Stimulated activated CD4-positive, alpha-beta T cell treated with anti-CD3 and anti-CD28 coated beads, Interleukin-2, amount 100 ng/mL, for 4 hours (primary cell): ENCODE measurements around the gene SERPINB12.

Source experiments
- DNase-seq: peaks from one replicate; pipeline ENCODE4 v3.0.0-alpha.2; 2020; ENCODE audit warnings: low read depth

The SERPINB12 gene

DNA sequence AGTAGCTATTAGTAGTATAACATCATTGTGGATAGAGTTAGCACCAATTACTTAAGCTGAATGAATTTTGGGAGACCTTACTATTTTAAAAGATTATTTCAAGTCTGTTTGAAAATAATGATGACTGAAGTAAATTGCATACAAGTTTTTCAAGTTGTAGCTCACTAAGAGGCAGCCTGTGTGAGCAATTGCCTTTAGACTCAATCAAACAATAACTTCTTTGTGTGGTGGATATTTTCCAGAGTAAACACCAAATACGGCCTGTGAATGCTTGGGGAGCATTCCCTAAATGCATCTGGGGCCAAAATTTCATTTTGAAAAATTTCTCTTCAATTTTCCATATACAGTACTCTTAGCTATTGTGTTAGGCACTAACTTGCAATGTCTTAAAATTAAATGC is 7.9 kb downstream of the SERPINB12 start:
- no peak for DNase-seq

DNA sequence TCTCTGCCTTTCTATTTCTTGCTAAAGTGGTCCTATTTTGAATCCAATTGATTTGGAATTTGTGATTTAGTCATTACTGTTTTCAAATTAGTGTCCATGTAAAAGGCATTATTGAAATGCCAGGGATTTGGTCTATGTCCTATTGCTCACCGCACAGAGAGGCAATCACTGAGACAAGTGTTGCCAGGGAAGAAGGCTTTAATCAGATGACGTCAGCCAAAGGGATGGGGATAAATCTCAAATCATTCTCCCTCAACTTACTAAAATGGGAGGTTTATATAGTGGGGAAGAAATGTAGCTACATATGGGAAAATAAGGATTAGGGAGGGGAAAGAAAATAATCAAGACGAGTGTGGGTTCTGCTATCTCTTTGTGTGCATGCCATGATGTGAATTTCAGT is 9.6 kb downstream of the SERPINB12 start:
- DNase-seq: no peak

DNA sequence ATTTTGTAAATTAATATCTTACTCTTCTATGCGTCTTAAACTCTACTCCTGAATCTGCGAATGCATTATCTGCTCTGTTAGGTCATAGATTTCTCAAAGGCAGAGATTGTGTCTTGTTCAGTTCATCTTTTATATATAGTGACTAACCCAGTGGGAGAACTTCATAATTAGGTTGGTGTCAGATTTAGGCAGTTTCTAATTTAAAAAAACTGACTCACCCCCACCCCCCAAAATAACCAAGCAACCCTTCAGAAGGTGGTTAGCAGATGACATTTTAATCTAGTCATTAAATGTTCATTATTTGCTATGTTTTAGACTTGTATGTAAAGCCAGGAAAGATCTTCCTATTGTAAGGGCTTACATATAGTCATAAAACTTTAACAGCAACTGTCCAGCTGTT is 10.4 kb downstream of the SERPINB12 start:
- no peak for DNase-seq

DNA sequence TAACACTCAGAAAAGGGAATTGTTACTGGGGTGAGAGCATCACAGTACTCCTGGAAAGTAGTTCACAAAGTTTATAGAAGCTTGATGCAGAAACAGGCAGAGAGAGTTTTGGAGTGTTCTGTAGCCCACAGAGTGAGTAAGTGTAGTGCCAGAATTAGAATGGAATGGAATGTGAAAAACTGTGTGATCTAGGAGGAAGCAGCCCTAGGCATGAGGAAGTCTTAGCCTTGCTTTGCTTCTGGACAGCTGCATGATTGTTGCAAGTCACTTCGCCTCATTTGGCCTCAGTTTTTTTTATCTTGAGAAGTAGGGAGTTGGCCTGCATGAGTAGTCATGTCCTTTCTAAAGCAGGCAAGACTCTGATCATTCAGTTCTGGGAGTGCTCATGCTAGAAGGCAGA is 10.9 kb downstream of the SERPINB12 start:
- no peak for DNase-seq

DNA sequence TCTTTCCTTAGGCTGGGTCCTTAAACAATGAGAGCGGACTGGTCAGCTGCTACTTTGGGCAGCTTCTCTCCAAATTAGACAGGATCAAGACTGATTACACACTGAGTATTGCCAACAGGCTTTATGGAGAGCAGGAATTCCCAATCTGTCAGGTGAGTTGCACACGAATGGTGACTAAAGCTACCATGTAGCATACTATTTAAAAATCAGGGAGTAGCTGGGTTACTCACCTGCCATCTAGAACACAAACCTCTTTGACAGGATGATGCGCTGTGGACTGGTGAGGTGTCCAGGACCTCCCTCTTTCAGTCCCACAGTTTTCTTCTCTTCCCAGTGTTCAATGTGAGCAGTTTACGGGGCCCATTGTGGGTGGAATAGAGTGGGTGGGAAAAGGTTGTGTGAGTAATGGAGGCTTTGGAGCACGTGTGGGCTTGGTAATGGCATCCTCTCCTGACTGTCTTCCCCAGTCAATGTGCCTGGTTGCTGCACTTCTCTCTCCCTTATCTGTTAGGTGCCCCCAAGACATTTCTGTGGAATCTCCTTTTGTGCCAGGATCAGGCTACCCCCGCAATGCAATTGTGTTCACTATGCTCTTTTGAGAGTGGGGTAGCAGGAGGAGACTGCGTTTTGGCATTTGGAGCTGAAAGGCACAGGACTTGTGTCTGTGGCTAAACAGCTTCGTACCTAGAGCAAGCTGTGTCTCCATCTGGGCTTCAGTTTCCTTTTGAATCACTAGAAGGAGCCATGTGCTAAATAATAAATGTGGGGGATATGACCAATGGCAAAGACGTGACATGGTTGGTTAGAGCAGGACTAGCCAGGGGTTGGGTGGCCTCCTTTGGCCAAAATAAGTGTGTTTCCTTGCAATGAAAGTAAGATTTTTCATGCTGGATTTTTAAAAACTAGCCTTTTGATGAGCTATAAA is 17.7 kb downstream of the SERPINB12 start:
- no peak for DNase-seq

DNA sequence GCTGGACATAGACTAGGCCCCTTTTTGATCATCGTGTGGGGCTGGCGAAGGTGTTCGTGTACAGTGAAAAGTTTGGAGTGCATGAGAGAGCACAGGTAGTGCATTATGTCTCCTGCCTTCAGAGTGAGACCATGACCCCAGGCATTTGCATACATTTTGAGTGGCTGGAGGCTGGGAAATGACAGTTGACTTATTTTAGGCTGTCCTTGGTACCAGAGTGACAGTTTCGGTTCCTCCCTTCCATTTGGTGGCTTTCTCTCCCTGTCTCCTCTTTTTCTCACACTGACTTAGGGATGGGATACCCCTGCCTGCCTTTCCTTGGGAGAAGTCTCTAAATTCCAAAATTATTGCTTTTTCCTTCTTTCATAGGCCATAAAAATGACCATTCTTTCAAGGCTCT is 20.1 kb downstream of the SERPINB12 start:
- DNase-seq: no peak

DNA sequence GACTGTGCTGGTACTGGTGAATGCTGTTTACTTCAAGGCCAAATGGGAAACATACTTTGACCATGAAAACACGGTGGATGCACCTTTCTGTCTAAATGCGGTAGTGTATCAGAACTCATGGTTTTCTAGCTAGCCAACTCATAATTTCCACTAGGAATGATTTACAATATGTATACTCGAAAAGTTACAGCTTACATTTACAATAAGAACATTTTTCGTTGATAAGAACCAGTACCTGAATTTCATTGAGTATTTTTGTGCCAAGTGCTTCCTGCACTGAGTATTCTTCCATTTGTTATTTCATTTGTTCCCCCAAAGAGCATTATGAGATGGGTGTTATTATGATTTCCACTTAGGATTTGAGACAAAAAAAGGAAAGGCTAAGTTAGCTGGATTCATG is 21.9 kb downstream of the SERPINB12 start:
- DNase-seq: no peak

DNA sequence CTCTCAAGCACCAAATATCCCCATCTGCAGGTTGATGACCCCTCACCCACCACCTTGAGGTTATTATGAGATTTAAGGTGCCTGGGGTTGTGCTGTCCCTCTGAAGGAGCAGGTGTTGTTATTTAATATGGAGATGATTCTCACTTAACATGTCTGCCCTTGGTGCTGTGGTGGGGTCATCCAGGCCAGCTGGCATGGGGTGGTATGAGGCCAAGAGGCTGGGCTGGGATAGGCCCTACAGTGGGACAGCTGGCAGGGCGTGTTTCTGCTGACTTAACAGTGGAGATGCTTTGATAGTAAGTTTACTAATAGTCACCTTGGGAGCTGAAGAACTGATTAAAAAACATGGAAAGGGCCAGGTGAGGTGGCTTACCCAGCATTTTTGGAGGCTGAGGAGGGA is 22.4 kb downstream of the SERPINB12 start:
- DNase-seq: no peak

DNA sequence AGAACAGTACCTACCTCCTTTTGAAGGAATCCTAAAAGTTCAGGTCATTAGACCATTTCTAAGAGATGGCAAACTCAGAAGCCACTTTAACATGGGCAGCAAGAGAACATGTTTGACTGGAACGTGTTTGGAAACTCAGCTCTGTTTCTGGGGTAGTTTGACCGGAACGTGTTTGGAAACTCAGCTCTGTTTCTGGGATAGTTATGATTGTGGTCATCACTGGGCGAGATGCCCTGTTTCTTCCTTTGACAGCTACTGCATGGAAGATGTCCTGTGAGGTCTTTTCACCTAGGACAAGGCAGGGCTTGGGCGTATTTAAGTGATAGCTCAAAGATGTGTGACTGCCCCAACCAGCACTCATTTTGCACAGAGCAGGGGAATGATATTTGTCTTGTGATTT is 25.1 kb downstream of the SERPINB12 start:
- DNase-seq: no peak

DNA sequence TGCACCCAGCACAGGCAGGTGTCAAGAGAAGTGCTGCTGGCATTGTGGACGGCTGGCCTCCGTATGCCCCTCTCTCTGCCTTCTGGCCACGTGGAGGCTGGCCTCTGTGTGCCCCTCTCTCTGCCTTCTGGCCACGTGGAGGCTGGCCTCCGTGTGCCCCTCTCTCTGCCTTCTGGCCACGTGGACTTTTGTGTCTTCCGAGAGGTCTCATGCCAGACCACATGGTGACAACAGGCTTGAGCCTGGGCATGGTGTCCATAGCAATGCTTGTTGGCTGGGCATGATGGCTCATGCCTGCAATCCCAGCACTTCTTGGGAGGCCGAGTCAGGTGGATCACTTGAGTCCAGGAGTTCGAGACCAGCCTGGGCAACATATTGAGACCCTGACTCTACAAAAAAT is 25.7 kb downstream of the SERPINB12 start:
- no peak for DNase-seq

GRCh38 chr18:63570721-63571120 is 28.6 kb downstream of the SERPINB12 start:
- no peak for DNase-seq

DNA sequence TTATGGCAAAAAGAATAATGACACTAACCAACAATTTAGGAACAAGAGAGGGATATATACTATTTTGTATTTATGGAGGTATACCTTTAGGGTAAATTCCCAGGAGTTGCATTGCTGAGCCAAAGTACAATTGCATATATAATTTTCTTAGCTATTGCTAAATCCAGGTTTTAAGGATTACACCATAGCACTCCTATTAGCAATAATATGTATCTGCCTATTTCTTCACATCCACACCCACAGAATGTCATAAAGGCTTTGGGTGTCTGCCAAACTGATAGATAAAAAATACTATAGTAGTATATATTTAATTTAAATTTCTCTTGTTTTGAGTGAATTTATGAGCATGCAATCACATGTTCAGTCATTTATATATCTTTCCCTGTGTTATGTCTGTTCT is 33.5 kb downstream of the SERPINB12 start:
- no peak for DNase-seq

DNA sequence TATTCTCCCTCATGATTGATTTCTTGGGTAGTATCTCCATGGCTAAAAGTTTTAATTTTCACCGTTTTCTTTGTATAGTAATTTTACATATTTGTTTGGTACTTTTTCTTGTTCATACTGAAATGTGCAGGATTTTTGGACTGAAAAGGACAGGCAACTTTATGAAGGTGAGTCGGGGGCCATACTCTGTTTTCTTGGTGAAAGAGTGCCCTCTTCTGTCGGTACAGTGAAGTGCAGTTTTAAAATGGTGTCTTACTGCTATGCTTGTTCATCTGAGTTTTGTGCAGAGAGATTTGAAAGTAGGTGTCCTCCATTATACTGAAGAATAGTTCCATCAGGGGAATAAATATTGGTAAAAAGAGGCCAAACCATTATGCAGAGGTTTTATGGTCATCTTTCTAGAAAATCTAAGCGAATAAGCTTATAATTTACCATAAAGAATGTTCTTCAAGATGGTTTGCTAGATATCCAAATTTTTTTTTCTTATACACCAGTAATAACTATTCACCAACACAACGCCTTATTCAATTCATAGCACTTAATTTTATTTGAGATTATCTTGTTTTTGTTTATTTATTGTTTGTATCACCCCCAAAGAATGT is 36.3 kb downstream of the SERPINB12 start:
- no peak for DNase-seq

DNA sequence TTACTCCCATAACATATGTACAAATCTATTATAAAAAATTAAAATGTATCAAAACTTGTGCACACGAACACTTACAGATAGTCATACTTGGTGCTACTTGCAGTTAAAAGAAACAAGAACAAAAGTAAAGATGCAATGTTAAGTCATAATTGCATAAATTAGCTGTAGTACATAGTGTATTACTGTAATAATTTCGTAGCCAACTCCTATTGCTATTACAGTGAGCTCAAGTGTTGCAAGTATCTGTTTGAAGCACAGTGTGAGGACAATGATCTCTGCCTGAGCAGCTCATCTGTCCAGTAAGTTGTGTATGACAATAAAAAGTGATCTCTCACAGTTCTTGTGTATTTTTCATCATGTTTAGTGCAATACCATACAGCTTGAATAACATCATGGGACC is 37.4 kb downstream of the SERPINB12 start:
- DNase-seq: no peak

- no peak for DNase-seq
Observed at GRCh38 chr18:63585988-63586387, 43.8 kb downstream of the SERPINB12 start.

DNA sequence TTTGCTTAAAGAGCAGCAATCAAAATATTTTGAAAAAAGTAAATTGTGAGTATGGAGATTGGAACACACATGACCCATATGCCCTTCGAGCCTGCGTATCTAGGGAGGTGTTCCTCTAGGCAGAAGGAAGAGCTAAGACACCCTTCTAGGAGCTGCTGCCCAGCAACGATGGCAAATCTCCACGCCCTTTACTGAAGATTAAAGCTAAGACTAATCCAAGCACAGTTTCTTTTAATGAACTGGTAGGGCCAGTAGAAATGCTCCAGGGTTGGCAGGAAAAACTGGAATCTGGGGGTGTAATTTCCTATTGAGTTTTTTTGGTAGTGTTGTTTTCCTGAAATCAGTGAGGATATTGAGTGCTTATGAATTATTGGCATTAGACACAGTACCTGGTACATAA is 44.3 kb downstream of the SERPINB12 start:
- no peak for DNase-seq

DNA sequence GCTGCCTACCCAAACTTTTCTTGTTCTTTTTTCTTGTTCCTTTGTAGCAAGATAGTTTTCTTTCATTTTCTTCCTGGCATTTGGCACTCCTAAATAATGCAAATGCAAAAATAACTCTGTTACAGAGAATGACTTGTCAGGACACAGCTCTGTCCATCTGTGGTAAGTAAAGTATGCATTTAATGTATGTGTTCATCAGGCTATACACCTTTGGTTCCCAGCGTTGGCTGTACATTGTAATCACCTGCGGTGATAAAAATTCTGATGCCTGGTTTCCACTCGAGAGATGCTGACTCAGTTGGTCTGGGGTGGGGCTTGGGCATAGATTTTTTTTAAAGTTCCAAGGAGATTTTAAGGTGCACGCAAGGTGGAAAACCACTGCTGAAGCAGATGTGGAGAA is 44.8 kb downstream of the SERPINB12 start, which contains the start of gene SERPINB13:
Gene SERPINB13 (plus strand): TSS at position 378 of the 400 bp plus-strand sequence. CDS start 1,325 bp downstream, outside the sequence.
- DNase-seq: no peak

DNA sequence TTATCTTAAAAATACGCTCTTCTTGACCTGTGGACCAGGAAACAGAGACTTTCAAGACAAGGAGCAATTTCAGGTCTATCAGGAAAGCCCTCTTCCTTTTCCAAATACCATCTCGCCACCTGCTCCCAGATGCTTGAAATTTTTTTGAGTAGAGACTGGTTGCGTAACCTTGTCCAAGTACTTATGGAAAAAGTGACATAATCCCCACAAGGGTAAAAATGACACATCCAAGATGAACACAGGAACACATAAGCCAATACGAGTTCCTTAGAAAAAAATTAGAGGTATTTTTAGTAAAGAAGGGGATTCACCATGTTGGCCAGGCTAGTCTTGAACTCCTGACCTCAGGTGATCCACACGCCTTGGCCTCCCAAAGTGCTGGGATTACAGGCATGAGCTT is 46.7 kb downstream of the SERPINB12 start:
- no peak for DNase-seq

DNA sequence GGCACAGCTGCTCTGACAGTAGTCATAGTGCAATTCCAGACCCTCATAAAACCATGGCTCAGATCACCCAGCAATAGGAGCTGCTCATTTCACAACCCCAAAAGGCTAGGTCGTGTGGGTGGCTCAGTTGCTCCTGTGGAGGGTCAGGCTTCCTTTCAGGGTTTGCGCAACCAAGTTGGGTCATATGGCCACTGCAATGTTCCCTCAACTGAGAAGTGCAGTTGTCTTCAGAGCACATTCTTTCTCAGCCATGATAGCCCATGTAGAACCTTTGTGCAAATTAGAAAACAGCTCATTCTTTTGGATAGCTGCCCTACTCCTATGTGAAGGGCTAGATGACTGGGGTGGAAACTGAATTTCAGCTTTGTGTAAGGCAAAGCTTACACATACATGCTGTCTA is 48.2 kb downstream of the SERPINB12 start:
- no peak for DNase-seq

- no peak for DNase-seq
Observed at GRCh38 chr18:63590966-63591695, 49.0 kb downstream of the SERPINB12 start.

DNA sequence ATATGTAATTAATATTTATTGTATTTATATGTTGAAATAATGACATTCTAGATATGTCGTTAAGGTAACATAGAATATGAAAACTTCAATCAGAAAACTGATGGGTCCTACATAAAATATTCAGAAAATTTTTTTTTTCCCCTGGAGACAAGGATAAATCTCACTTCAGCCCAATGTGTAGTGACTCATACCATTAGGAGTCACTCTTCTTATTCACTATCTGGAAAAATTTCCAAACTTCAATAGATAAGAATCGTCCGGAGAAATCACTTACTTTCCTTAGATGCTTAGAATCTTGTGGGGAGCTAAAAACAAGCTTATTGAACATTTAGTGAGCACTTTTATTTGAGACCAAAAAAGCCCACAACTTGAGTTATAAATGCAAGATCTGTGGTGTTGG is 49.6 kb downstream of the SERPINB12 start:
- no peak for DNase-seq

DNA sequence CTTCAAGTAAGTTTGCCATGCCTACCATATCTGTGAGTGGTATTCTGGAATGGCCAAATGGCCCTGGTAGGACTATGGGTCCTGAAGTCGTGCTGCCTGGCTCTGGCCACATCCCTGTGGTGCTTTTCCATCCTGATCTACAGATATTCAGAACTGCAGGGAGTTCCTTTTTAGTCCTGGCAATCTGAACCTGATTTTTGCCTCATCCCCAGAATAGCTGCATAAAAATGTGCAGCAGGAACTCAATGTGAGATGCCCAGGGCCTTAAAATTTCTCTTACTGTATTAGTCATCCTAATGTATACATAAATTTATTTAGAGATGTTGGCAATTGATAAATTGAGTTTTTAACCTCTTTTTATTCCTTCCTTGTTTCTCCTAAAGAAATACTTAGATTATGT is 50.3 kb downstream of the SERPINB12 start:
- DNase-seq: no peak

DNA sequence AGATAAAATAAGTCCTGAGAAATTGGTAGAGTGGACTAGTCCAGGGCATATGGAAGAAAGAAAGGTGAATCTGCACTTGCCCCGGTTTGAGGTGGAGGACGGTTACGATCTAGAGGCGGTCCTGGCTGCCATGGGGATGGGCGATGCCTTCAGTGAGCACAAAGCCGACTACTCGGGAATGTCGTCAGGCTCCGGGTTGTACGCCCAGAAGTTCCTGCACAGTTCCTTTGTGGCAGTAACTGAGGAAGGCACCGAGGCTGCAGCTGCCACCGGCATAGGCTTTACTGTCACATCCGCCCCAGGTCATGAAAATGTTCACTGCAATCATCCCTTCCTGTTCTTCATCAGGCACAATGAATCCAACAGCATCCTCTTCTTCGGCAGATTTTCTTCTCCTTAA is 54.8 kb downstream of the SERPINB12 start:
- no peak for DNase-seq
